ENCODE results near the gene GATA6.
"Not testable (repeated sequence)": the region's sequence is repeated elsewhere in the genome, so short reads cannot be mapped to it uniquely, and the experiment has no call there.

Gene GATA6

DNA sequence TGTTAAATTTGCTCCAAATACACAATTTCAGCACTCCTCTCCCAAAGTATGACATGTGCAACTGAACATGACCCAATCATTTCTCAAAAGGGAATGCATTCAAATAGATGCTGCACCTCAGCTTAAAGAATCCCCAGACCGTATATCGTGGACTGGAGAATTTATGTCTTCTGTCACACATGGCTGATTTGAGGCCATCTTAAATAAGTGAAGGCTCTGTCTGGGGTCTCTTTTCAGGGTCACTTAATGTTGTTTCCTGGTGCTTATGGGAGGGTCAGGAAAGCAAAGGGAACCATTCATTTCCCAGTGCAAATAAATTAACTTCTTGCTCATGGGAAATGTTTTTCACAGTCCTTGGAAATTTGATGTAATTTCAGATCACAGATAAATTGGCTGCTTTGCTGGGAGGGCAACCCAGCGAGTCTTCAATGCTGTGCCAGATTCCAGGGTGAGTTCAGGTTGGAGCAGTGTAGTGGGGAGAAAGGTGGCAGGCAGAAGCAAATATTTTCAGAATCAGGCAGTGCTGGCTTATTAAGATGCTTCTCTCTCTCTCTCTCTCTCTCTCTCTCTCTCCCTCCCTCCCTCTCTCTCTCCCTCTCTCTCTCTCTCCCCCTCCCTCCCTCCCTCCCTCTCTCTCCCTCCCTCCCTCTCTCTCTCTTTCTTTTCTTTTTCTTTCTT, 34.3 kb downstream of the GATA6 start:
- DNase-seq (ENCODE audit: low read depth in 4 of 4, low spot score in 1 of 4), result no peak

DNA sequence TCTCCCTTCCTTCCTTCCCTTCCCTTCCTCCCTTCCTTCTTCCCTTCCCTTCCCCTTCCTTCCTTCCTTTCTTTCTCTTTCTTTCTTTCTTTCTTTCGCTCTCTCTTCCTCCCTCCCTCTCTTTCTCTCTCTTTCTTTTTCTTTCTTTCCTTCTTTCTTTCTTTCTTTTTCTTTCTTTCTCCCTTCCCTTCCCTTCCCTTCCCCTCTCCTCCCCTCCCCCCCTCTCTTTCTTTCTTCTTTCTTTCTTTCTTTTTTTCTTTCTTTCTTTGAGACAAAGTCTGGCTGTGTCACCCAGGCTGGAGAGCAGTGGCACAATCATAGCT, 34.8 kb downstream of the GATA6 start:
- DNase-seq (ENCODE audit: low read depth in 4 of 4, low spot score in 1 of 4), result no peak

DNA sequence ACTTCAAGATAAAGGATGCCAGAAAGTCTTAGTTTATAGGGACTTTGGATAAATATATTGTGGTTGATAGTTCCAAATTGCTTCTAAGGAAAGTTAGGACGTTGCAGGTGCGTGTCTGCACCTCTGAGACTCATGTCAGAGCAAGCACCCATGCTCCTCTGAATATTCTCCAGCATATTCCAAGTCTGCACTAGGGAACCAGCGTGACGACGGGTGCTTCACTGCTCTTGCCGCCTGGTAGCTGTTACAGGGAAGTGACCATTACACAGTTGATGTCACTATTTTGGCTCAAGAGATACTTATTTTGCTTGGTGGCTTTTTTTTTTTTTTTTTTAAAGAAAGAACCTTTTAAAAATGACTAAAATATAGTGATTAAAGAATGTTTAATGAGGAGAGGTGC, 35.6 kb downstream of the GATA6 start:
- DNase-seq (ENCODE audit: low read depth in 4 of 4, low spot score in 1 of 4), result no peak

DNA sequence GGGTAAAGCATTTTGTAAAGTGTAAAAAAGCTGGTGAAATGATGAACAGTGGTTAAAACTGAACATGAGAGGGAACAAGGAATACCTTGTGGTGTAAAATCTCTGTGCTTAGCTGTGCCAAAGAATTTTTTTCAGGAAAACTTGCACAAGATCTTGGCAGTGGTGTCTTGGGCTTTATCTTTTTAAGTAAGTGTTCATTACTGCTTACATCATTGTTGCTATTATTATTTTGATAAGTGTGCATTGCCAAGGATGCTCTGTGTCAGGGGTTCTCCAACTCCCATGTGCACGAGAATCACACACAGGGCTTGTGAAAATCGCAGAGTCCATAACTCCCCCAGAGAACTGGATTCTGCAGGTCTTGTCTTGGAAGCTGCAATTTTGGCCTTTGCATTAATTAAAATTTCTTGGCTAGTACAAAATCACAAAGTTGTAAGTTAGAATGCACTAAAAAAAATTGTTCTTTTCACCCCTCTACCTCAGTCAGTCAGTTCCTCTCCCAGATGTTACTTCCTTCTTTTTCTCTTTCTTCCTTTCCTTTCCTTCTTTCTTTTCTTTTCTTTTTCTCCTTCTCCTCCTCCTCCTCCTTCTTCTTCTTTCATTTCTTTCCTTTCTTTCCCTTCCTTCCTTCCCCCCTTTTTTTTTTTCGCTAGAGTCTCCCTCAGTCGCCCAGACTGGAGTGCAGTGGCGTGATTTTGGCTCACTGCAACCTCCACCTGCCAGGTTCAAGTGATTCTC, 37.8 kb downstream of the GATA6 start:
- DNase-seq (ENCODE audit: low read depth in 4 of 4, low spot score in 1 of 4), result no peak

DNA sequence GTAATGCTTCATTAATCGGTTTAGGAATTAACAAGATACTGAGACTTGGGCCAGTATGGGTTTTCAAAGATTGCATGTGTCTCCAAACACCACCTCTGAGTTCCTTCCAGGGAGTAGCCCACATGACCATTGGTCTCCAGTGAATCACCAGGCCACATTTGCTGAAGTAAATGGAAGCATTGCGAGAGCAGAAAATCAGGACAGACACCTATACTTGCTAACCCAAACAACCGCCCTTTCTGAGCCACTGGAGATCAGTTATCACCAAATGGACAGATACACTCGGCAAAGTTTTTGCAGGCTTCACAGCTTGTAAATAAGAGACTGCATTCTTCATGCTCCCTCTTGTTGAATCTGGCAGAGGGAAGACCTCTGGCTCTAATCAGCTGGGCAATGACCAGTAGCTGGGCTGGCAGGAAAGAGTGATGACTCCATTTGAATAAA, 40.9 kb downstream of the GATA6 start:
- no peak for DNase-seq (ENCODE audit: low read depth in 4 of 4, low spot score in 1 of 4)

DNA sequence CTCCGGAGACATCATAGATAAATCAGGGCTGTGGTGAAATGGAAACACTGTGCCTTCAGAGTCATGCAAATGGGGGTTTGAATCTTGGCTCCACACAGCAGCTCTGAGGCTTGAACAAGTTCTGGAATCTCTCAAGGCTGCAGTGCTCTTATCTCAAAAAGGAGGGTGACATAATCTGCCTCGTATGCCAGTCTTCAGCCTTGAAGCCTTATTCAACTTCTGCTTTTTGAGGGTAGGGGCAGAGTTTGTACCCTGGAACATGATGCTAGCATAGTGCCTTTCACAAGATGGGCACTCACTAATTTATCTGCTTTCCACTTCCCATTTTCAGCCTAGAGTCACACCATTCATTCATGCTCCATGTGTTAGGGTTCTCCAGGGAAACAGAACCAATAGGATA, 42.3 kb downstream of the GATA6 start:
- no peak for DNase-seq (ENCODE audit: low read depth in 4 of 4, low spot score in 1 of 4)

DNA sequence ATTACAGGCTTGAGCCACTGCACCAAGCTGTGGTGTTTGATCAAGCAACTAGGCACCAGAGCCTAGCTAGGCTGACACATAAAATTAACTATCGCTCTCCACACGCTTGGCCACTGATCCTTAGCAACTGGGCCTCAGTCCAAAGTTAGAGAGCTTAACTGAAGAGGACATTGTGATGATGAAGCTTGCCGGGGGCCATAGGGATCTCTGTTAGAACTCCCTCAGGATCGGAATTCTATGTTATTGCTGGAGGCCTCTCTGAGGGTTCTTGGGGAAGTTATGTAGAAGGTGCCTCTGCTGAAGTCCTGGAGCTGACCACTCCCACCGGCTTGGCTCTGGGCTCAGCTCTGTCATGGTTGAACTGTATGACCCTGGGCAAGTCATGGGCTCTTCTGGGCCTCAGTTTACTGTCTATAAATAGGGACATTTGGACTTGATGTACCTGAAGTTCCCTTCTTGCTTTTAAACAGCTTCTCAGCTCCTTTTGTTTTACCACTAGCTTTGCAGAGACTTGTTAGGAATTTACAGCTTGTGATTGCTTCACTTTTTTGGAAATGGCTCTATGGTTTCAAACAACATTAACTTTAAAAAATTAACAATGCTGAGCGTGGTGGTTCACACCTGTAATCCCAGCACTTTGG, 44.1 kb downstream of the GATA6 start:
- no peak for DNase-seq (ENCODE audit: low read depth in 4 of 4, low spot score in 1 of 4)

DNA sequence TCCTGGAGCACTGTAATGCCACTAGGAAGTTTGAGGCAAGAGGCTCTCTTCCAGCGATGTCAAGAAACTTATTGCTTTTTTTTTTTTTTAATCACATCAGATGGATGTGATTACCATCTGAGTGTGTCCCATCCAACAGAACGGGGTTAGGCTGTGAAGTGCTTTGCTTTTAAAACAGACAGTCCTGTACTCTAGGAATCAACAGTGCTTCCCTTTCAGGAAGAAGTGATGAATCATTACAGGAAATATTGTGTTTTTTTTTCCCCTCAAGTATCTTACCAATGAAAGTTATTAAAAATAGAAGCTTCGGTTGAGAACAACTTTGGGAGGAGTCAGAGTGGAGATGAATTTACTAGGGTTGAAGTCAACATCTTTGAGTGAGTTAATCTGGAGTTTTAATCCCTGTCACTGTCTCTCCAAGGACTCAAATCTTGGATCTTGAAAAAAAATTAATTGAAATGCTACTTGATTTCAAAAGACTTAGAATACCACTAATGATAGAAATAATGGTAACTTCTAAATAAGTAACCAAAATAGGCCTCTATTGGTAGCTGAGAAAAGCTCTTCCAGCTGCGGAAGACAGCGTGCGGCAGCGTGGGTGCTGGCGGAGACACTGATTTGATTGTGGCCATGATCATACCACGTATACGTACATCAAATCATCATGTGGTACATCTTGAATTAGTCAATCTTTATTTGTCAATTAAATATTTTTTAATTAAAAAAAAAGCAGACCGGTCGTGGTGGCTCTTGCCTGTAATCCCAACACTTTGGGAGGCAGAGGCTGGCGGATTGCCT, 45.5 kb downstream of the GATA6 start:
- DNase-seq (ENCODE audit: low read depth in 4 of 4, low spot score in 1 of 4), result no peak

DNA sequence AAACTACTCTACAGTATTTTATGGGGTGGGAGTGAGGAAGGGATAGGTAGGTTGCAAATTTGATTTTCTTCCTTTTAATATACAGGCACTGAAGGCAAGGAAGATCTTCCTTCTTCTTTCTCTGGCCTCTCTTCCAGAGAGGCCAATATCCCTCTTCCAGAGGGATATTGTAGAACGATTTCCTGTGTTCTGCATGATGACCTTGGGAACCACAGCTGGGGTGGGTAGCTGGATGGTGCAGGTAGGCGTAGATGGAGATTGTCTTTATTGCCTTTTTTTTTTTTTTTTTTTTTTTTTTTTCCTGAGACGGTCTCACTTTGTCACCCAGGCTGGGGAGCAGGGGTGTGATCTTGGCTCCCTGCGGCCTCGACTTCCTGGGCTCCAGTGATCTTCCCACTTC, 49.4 kb downstream of the GATA6 start:
- DNase-seq (ENCODE audit: low read depth in 4 of 4, low spot score in 1 of 4), result no peak

DNA sequence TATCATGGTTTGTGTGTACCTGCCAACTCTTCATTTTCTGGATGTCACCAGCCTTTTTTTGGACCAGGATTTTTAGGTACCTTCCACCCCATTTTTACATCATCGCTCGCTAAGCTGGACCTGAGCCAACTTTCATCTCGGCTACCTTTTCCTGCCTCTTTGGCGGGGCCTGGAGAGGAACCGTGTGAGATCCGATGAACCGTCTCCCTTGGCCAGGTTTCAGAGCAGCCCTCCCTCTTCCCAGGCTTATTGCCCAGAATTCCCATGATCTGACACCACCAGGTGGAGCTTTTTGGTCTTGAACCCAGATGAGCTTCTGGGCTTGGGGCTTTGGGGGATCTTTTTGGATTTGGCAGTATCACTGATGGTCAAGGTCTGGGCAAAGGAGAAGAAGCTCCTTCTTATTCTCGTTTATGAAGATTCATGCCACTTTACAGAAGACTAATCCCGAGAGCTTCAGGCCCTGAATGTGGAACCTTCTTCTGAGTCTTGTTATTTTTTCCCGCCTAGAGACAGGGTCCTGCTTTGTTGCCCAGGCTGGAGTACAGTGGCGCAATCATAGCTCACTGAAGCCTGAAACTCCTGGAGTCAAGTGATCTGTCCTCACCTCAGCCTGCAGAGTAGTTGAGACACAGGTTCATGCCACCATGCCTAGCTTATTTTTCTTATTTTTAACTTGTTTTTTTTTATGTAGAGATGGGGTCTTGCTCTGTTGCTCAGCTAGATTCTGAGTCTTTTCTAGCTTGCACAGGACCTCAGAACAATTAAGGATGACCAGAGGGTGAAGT, 50.4 kb downstream of the GATA6 start:
- DNase-seq (ENCODE audit: low read depth in 4 of 4, low spot score in 1 of 4), result no peak

DNA sequence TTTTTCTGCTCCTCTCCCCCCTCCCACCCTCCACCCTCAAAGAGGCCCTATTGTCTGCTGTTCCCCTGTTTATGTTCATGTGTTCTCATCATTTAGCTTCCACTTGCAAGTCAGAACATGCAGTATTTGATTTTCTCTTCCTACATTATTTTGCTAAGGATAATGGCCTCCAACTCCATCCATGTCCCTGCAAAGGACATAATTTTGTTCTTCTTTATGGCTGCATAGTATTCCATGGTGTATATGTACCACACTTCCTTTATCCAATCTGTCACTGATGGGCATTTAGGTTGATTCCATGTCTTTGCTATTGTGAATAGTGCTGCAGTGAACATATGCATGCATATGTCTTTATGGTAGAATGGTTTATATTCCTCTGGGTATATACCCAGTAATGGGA, 51.2 kb downstream of the GATA6 start:
- not testable (repeated sequence) for DNase-seq (ENCODE audit: low read depth in 4 of 4, low spot score in 1 of 4)

DNA sequence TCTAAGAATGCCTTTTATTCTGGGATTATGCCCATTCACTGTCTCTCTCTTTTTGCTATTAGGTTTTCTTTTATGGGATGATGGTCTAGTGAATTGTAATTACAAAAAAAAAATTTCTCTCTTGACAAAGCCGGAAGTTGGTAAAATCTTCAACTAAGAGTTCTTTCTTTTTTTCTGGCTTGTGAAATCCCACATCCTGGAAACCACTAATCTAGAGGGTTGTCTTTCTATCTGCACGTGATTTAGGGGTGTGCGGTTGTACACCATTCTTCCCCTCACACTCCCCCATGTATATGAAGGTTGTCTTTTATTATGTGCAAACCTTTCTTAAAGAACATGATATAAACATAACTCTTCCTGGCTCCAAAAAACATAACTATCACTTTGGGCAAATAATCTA, 52.0 kb downstream of the GATA6 start:
- DNase-seq (ENCODE audit: low read depth in 4 of 4, low spot score in 1 of 4), result no peak

DNA sequence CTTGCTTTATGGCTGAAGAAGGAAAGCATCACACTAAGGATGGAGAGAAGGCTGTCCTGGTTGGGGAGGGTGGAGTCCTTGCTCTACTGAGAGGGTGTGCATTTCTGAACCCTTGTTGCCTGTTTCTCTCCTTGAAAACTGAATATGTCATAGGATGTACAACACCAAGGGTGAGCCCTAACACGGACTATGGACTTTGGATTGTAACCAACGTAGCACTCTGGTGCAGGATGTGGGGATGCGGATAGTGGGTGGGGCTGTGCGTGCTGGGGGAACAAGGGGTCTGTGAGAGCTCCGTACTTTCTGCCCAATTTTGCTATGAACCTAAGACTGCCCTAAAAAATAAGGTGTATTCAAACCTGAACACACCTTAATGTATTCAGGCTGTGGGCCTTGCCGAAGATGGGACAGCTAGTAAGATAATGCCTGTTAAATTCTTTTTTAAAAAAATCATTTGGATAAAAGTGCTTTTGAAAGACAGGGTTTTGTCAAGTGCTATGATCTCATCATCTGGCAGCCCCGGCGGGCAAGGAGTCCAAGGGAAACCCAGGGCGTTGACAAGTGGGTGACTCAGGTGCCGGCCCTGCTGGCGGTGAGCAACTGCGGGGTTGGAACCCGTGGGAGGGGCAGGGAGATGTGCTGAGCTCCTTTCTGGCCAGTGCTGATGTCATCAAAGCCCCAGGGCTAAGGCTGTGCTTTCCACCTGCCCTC, 54.0 kb downstream of the GATA6 start:
- DNase-seq (ENCODE audit: low read depth in 4 of 4, low spot score in 1 of 4), result no peak

DNA sequence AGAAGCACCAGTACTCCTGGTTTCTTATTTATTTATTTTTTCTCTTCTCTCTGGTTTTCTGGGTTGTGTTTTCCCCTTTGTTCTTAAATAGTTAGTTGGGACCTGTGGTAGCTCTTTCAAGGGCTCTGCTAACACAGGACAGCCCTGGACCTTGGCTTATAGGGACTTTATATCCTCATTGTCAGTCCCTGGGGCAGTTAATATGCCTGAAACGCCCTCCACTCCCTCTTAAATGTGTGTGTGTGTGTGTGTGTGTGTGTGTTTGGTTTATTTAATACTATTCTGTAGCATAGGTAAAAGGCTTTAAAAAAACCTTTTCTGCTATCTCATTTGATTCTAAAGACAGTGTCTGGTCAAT, 54.6 kb downstream of the GATA6 start:
- DNase-seq (ENCODE audit: low read depth in 4 of 4, low spot score in 1 of 4), result no peak

DNA sequence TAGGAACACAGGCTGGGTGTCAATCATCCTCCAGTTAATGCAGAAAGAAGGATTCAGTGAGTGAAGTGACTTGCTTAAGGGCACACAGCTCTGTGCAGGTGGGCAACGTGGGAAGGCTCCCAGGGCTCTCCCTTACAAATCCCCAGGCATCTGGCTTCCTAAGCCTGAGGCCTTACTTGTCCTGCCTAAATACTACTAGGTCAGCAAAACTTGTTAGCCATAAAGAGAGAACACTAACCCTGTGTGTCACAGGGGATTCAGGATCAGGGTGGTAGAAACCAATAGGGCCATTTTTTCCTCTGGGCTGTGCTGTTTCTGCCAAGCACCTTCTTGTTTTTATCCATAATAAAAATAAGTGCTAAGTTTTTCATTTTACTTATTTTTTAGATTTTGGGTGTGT, 55.0 kb downstream of the GATA6 start:
- no peak for DNase-seq (ENCODE audit: low read depth in 4 of 4, low spot score in 1 of 4)

DNA sequence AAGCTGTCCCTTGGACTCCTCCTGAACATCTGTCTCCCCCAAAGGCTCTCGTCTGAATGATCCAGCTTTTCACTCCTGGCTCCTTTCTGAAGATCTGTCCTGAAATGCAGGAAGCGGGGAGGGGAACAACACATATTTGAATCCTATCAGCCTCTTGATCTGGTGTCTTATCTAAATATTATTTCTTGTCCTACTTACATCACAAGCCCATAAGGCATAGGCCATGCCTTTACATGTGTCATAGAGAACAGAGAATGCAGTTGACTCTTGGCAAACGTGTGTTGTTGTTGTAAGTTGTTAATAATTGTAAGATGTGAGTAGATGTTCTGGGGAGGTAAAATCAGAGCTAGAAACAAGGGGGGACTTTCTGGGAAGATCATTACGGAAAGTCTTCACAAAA, 57.4 kb downstream of the GATA6 start:
- no peak for DNase-seq (ENCODE audit: low read depth in 4 of 4, low spot score in 1 of 4)

DNA sequence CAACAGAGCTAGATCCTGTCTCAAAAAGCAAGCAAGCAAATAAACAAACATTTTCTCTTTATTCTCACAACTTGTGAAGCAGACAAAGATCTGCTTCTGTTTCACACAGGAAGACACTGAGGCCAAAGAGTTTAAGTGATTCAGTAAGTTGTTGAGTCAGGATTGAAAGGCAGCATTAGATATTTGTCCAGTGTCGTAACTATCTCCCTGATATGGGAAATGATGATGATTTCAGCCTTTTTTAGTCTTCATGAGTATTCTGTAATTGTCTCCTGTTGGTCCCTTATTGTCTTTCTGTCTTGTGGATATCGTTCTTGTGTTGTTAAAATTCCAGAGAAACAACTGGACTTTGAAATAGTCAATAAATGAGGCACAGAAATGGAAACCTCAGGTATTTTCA, 59.6 kb downstream of the GATA6 start:
- DNase-seq (ENCODE audit: low read depth in 4 of 4, low spot score in 1 of 4), result no peak

DNA sequence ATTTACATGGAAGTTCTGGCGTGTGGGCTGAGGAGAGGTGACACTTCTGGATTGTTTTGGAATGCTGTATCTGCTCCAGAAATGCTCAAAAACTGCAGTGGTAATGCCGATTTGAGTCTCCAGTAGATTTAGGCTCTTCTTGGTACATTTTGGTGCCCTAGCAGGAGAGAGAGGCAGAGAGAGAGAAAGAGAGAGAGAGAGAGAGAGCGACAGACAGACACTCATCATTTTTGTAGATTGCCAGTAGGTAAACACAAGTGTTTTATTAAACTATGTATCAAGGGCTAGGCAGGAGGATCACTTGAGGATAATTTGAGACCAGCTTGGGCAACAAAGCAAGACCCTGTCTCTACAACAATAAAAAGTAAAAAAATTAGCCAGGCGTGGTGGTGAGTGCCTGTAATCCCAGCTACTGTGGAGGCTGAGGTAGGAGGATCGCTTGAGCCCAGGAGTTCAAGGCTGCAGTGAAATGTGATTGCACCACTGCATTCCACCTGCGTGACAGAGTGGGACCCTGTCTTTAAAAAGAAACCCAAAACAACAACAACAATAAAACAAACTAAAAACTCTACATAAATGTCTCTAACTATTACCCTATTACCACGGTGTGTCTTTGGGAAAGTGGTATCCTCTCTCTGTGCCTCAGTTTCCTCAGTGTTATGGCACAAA, 60.2 kb downstream of the GATA6 start:
- no peak for DNase-seq (ENCODE audit: low read depth in 4 of 4, low spot score in 1 of 4)

DNA sequence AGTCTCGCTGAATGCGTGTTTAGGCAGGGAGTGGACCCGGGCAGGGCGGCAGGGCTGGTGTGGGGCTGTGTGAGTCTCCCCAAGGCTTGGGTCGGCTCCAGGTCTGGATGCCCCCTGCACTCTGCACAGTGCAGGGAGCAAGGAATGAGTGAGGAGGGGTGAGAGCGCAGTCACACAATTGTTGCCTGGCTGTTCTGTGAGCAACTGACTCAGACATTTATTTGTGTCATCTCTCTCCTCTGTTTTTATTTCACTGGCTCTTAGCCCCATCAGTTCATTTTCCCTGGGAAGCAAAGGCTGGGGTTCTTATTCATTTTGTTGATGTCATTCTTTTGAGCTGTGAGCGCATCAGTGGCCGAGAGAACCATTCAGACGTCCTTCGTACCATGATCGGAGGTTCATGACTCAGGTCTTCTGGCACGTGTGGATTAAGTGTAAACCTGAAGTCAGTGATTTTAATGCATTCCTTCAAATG, 61.1 kb downstream of the GATA6 start:
- no peak for DNase-seq (ENCODE audit: low read depth in 4 of 4, low spot score in 1 of 4)

DNA sequence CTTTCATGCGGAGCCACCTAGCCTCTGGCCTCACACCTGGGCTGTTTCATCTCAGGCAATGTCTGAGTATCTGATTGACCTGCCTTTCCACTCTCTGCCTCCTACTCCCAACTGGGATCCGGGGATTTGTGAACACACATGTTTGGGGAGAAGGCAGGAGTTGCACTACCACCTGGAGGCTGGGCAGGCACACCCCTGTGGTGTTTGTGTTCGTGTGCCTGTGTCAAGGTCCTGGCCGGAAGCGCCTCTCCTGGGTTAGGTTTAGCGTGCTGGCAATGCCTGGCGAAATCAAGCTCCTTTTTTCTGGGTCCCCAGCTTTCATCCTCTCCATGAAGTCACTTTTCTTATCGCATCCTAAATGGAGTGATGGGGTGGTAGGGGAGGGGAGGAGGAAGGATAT, 63.9 kb downstream of the GATA6 start:
- DNase-seq (ENCODE audit: low read depth in 4 of 4, low spot score in 1 of 4), result no peak

Data from stimulated activated CD4-positive, alpha-beta T cell treated with anti-CD3 and anti-CD28 coated beads, Interleukin-1b, Interleukin-23, amount 100 ng/mL, for 24 hours (primary cell).